ENCODE measurements around the gene TXNRD1.

GRCh38 chr12:104344682-104345081 is 129.1 kb downstream of the TXNRD1 start:
- TF ChIP-seq CTCF (tag by site-specific recombination; IDR thresholded peaks at IDR 0.05), result no peak
- TF ChIP-seq ZSCAN23 (tag by site-specific recombination; IDR thresholded peaks at IDR 0.05), result no peak
- TF ChIP-seq ZNF629 (tag by site-specific recombination; IDR thresholded peaks at IDR 0.05), result no peak
- no peak for TF ChIP-seq ZSCAN18 (tag by site-specific recombination; IDR thresholded peaks at IDR 0.05)
- TF ChIP-seq PRDM6 (tag by site-specific recombination; IDR thresholded peaks at IDR 0.05), result no peak
- TF ChIP-seq ZBTB7A (tag by site-specific recombination; IDR thresholded peaks at IDR 0.05; ENCODE audit: low read depth), result no peak
- TF ChIP-seq ZNF114 (tag by site-specific recombination; IDR thresholded peaks at IDR 0.05), result no peak
- no peak for TF ChIP-seq ZNF580 (tag by site-specific recombination; IDR thresholded peaks at IDR 0.05)
- no peak for TF ChIP-seq PATZ1 (tag by site-specific recombination; IDR thresholded peaks at IDR 0.05)
